Right lobe of liver (tissue), 6 donors: Measurements from ENCODE around the gene LMTK3. TPM values are rescaled to one million over a fixed set of nuclear protein-coding genes. Genes with fewer than 3 reads are reported as not detected.

ENCODE experiments used
- ATAC-seq, 4 donors: fragments of 200-7000 bp; cut with Tn5 transposase; one replicate each; pipeline ENCODE4 v1.9.1; 2020; ENCODE audit warnings: mild to moderate bottlenecking in 4 of 4, moderate library complexity in 4 of 4
- DNase-seq, 3 donors: peaks; one replicate each; pipeline ENCODE4 v3.0.0-alpha.2; 2020
- H3K27ac ChIP-seq, 3 donors: fragments of 200-600 bp; one replicate each; pipeline ENCODE4 v1.8.0; 2022
- H3K27me3 ChIP-seq, 2 donors: fragments of 200-600 bp; one replicate each; pipeline ENCODE4 v1.8.0; 2022
- H3K36me3 ChIP-seq, 4 donors: fragments of 200-600 bp; sonication (generic) in 1 of 4; one replicate each; pipeline versions ENCODE4 v1.5.1 to v1.8.0; 2017 to 2022; ENCODE audit warnings: control low read depth in 1 of 4
- H3K4me1 ChIP-seq, 4 donors: fragments of 200-600 bp; sonication (generic) in 1 of 4; one replicate each; pipeline versions ENCODE4 v1.5.1 to v1.8.0; 2017 to 2022; ENCODE audit warnings: control low read depth in 1 of 4
- H3K4me3 ChIP-seq, 3 donors: fragments of 200-600 bp; one replicate each; pipeline ENCODE4 v1.8.0; 2022
- H3K9me3 ChIP-seq, 4 donors: fragments of 200-600 bp; sonication (generic) in 1 of 4; one replicate each; pipeline versions ENCODE4 v1.5.1 to v1.8.0; 2017 to 2022; ENCODE audit warnings: control low read depth in 1 of 4
- POLR2A ChIP-seq: fragments of 450-650 bp; IDR thresholded peaks from one replicate; pipeline ENCODE4 v1.6.1; 2017; ENCODE audit warnings: antibody characterized with exemption, mild to moderate bottlenecking
- WGBS: methylation state at CpG from one replicate; pipeline ENCODE4 v1.1.6; 2018; ENCODE audit warnings: low coverage, low lambda C conversion rate; ENCODE audit not compliant: insufficient coverage; ENCODE audit errors: missing lambda C conversion rate; 5-methylcytosine and 5-hydroxymethylcytosine counted together
- intact Hi-C, 2 donors: fragments of 100-400 bp; cut with DNase I; formaldehyde crosslinking; loops; one replicate each; pipeline versions ENCODE4 v1.11.2 to v1.14.1; 2022
- total RNA-seq, 6 experiments: library from RNA; depleted of rRNA in 2 of 6; stranded (reverse); fragments of >200 nt in 2 of 6; fragmentation: NEBNext Ultra II Directional in 3 of 6; extraction: Animal tissue kit (Norgen Biotek cat#: 25700) in 3 of 6; gene quantifications; one replicate each; pipeline versions ENCODE4 v1.1.0 to v1.2.4, GENCODE V29; 2016 to 2023
- TF ChIP-seq, protein P1 (sequence below), 4 donors: fragments of 200-600 bp in 3 of 4; fragments of 450-650 bp in 1 of 4; IDR thresholded peaks; one replicate each; pipeline versions ENCODE4 v1.5.1 to v1.8.0; 2016 to 2022; ENCODE audit warnings: antibody characterized with exemption in 4 of 4, mild to moderate bottlenecking in 2 of 4
- donor health status: DM: no; HTN: yes; CAD: no.
- donor health status: DM: no; HTN: no; CAD: no.
- donor health status: DM: no; HTN: no; CAD: no.
- donor health status: DM: no; HTN: yes; CAD: no.
- donor health status: DM: no; HTN: yes; CAD: no.

The LMTK3 gene
- total RNA-seq, 6 experiments from 2014 or later, result 0.09 to 0.31 (median 0.12) TPM; not detected in 1

DNA sequence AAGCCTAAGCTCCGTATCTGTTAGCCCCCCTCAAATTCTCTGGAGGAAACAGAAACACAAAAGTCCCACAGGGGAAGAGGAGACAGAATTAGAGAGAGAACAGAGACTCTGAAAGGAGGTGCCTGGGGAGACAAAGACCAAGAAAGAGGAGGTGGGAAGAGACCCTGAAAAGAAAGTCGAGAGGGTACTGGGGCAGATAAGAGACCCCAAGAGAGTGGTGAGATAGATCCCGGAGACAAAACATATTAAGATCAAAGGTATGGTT lies 66.8 kb downstream of the LMTK3 start:
- intact Hi-C loops, result no loop called here

DNA sequence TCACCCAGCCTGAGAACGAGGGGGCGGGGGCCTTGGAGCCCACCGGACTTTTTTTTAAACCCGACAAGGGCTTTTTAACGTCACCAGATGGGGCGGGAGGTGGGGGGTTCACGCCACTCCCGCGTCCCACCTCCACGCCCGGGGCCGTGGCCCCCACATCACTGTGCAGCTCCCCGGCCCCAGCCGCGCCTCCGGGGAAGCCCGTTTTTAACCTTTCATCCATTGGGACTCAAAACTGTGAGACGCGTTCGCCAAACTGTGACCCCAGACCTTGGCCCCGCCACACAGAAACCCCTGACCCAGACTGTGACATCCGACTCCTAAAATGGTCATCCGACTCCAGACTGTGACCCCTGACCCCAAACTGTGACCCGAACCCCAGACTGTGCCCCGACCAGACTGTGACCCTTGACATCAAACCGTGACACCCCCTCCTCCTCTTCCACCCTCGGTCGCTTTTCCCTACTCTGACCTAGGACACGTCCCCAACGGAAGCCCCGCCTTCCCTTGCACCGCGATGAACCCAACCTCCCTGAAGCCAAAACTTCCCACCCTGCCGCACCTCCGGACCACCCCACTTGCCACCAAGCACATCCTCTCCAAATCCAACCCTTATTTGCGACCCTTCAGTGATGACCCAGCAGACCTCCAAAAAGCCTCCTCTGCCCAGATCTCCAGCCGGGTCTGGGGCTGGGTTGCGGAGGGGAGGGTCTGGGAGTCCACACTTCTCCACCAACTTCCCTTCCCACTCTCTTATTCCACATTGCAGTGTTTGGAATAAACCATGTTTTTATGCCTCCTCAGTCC lies 67.3 kb downstream of the LMTK3 start:
- no peak overlapping the region for H3K4me3 ChIP-seq
- no peak for ATAC-seq
- no peak overlapping the region for H3K27ac ChIP-seq
- WGBS, result 13% methylated on average over 19 of the region's 38 CpGs
- DNase-seq, result peak in 1 of 3 donors; percentile 48
- peaks cover 0 to 18% (median 3%) of the 10 kb centered on the region in 4 donors for H3K36me3 ChIP-seq
- intact Hi-C loops, result no loop called here
- TF ChIP-seq, protein P1, sequence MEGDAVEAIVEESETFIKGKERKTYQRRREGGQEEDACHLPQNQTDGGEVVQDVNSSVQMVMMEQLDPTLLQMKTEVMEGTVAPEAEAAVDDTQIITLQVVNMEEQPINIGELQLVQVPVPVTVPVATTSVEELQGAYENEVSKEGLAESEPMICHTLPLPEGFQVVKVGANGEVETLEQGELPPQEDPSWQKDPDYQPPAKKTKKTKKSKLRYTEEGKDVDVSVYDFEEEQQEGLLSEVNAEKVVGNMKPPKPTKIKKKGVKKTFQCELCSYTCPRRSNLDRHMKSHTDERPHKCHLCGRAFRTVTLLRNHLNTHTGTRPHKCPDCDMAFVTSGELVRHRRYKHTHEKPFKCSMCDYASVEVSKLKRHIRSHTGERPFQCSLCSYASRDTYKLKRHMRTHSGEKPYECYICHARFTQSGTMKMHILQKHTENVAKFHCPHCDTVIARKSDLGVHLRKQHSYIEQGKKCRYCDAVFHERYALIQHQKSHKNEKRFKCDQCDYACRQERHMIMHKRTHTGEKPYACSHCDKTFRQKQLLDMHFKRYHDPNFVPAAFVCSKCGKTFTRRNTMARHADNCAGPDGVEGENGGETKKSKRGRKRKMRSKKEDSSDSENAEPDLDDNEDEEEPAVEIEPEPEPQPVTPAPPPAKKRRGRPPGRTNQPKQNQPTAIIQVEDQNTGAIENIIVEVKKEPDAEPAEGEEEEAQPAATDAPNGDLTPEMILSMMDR (IDR thresholded peaks at IDR 0.05), result no peak
- no peak for TF ChIP-seq POLR2A
- peaks cover 0 to 5% of the 10 kb centered on the region in 2 donors for H3K27me3 ChIP-seq
- H3K9me3 ChIP-seq, result no peaks in the 10 kb centered on the region
- peaks cover 0 to 17% (median 8%) of the 10 kb centered on the region in 4 donors for H3K4me1 ChIP-seq

More for the DNA sequence above, 66.8 kb downstream of the LMTK3 start:
- TF ChIP-seq POLR2A, result no peak
- TF ChIP-seq, protein P1 (IDR thresholded peaks at IDR 0.05), result no peak
- H3K36me3 ChIP-seq, result peaks cover 0 to 19% (median 3%) of the 10 kb centered on the region in 4 donors
- ATAC-seq (no peak), DNase-seq (no peak)
- H3K9me3 ChIP-seq, result no peaks in the 10 kb centered on the region
- peak overlapping the region in 2 of 3 donors; percentile 79 to 99 for H3K4me3 ChIP-seq
- WGBS, result 26% methylated on average over 3 of the region's 3 CpGs
- H3K4me1 ChIP-seq, result peaks cover 0 to 17% (median 8%) of the 10 kb centered on the region in 4 donors
- peaks cover 0 to 5% of the 10 kb centered on the region in 2 donors for H3K27me3 ChIP-seq
- H3K27ac ChIP-seq, result peak overlapping the region in 2 of 3 donors; percentile 72 to 87

DNA sequence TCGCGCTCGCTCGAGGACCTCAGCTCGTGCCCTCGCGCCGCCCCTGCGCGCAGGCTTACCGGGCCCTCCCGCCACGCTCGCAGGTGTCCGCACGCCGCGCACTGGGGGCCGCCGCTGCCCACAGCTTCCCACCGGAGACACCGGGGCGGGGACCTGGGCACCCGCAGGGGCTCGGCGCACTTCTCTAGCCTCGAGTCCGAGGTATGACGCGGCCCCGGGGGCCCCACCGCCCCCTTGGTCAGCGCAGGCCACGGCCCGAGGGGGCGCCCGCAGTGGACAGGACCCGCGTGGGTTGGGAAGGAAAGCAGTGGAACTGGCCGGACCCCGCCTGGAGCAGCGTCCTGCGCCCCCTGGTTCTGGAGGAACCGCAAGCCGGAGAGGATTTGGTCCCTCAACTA lies 67.9 kb downstream of the LMTK3 start:
- TF ChIP-seq, protein P1 (IDR thresholded peaks at IDR 0.05), result no peak
- Histone ChIP-seq H3K4me3 (no peak overlapping the region), H3K27ac (no peak overlapping the region), H3K36me3 (peaks cover 0 to 17% (median 3%) of the 10 kb centered on the region in 4 donors), H3K9me3 (no peaks in the 10 kb centered on the region), H3K27me3 (peaks cover 0 to 5% of the 10 kb centered on the region in 2 donors), H3K4me1 (peaks cover 0 to 17% (median 8%) of the 10 kb centered on the region in 4 donors)
- DNase-seq (no peak), ATAC-seq (no peak)
- intact Hi-C loops, result no loop called here
- WGBS, result no CpG with 5 or more reads among the region's 45 CpGs

DNA sequence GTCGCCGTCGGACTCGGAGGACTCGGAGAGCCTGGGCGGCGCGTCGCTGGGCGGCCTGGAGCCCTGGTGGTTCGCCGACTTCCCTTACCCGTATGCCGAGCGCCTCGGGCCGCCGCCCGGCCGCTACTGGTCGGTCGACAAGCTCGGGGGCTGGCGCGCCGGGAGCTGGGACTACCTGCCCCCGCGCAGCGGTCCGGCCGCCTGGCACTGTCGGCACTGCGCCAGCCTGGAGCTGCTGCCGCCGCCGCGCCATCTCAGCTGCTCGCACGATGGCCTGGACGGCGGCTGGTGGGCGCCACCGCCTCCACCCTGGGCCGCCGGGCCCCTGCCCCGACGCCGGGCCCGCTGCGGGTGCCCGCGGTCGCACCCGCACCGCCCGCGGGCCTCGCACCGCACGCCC lies 68.4 kb downstream of the LMTK3 start:
- TF ChIP-seq, protein P1 (IDR thresholded peaks at IDR 0.05), result no peak
- no peak for TF ChIP-seq POLR2A
- H3K27ac ChIP-seq, result no peak overlapping the region
- peaks cover 0 to 5% of the 10 kb centered on the region in 2 donors for H3K27me3 ChIP-seq
- peak overlapping the region in 1 of 3 donors; percentile 16 for H3K4me3 ChIP-seq
- no peak for DNase-seq
- peaks cover 0 to 17% (median 8%) of the 10 kb centered on the region in 4 donors for H3K4me1 ChIP-seq
- intact Hi-C loops, result no loop called here
- 8% methylated on average over 5 of the region's 60 CpGs for WGBS
- no peaks in the 10 kb centered on the region for H3K9me3 ChIP-seq
- ATAC-seq, result no peak
- H3K36me3 ChIP-seq, result peaks cover 0 to 12% (median 3%) of the 10 kb centered on the region in 4 donors
